CD4-positive, alpha-beta T cell treated with Interleukin-15 for 4 hours (primary cell): ENCODE measurements around the gene ADAP1.

Experiments
- DNase-seq: peaks from one replicate; pipeline ENCODE4 v3.0.0-alpha.2; 2020; ENCODE audit warnings: low spot score

Gene ADAP1

GRCh38 chr7:922334-923107 lies 32.0 kb downstream of the ADAP1 start:
- DNase-seq: peak; percentile 42

DNA sequence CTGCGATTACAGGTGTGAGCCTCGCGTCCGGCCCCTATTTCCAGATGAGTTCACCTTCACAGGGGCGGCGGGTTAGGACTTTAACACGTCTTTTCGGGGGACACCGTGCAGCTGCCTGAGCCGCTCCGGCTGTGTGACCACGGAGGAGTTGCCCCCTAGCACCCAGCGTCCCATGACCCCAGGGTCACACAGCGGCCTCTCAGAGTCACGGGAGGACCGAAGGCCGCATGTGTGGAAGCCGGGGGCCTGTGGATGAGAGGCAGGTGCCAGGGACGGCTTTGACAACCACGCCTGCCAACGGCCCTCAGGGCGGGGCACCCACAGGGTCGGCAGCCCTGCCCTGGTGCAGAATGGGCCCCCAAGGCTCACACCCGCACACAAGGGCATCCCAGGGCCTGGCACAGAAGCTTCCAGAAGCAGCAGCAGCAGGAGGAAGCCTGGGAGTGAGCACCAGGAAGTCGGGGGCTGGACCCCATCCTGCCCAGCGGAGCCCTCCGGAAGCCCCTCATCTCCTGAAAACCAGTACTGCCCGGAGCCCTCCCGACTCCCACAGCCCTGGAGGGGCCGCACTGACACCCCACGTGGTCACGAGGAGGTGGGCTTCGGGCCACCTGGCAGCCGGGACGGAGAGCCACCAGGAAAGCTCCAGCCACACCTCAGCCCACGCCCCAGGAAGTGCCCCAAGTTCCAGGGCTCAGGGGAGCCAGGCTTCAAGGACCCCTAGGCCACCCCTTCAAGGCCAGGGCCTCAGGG lies 32.7 kb downstream of the ADAP1 start:
- DNase-seq: no peak

- DNase-seq: no peak
Measured at GRCh38 chr7:921071-921461, 33.4 kb downstream of the ADAP1 start.

GRCh38 chr7:920351-921070 lies 34.0 kb downstream of the ADAP1 start:
- no peak for DNase-seq

DNA sequence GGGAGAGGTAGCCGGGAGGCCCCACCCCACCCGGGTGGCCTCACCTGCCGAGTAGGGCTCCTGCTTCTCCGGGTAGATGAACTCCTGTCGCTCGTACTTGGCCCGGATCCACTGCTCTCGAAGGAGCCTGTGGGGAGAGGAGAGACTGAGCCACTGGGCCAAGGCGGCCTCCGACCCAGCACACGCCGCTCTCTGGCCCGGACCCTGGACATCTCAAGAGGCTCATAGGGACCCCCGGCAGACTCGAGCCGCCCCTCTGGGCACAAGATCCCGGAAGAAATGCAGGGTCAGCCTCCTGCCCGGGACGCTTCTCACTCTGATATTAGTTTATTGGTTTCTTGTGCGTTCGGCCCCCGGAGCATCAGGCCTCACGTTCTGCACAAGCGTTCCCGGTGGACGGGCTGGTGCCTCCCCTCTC lies 34.5 kb downstream of the ADAP1 start:
- no peak for DNase-seq

DNA sequence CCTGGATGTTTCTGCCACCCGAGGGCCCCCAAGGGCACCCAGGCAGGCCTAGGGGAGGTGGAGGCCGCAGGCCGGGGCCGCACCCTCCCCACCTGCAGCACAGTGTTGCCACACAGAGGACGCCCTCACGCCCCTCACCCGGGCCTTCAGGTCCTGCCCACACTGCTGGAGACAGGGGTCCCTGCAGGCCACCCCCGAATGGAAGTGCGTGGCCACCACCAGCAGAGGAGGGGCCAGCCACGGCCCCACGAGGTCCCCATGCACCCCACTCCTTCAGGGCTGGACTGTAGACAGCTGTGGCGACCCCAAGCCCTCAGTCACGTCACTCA lies 35.4 kb downstream of the ADAP1 start:
- DNase-seq: no peak

DNA sequence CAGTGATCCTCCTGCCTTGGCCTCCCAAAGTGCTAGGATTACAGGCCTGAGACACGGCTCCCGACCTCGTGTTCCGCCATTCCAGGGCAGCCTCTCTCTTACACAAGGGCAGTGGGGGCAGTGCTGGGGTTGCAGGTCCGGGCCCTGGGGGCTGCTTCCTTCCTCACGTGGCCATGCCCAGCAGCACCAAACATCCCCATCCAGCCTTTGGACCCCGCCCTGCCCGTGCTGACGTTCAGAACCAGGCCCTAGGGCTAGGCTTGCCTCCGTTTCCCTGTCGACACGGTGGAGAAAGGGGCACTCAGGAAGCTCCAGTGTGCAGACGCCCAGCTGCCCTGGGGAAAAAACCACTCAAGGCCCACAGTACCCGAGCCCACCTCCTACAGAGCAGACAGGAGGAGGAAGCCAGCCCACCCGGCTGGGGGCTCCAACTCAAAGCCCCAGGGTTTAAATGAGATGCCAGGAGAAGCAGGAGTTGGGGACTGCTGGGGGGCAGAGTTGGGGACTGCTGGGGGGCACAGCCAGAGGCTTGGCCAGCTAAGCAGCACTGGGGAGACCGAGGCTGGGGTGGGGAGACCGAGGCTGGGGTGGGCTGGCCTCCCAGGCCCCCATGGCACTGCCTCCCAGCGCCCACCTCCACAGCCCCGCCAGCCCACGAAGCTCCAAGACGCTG lies 35.9 kb downstream of the ADAP1 start:
- no peak for DNase-seq

DNA sequence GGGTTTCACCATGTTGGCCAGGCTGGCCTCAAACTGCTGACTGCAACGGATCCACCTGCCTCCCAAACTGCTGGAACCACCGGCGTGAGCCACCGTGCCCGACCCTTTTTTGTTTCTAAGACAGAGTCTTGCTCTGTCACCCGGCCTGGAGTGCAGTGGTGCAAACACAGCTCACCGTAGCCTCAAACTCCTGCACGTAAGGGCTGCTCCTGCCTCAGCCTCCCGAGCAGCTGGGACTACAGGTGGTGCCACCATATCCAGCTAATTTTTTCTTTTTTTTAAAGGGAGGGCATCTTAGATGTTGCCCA lies 36.4 kb downstream of the ADAP1 start:
- DNase-seq: no peak

GRCh38 chr7:917255-918117 lies 37.0 kb downstream of the ADAP1 start:
- DNase-seq: no peak

DNA sequence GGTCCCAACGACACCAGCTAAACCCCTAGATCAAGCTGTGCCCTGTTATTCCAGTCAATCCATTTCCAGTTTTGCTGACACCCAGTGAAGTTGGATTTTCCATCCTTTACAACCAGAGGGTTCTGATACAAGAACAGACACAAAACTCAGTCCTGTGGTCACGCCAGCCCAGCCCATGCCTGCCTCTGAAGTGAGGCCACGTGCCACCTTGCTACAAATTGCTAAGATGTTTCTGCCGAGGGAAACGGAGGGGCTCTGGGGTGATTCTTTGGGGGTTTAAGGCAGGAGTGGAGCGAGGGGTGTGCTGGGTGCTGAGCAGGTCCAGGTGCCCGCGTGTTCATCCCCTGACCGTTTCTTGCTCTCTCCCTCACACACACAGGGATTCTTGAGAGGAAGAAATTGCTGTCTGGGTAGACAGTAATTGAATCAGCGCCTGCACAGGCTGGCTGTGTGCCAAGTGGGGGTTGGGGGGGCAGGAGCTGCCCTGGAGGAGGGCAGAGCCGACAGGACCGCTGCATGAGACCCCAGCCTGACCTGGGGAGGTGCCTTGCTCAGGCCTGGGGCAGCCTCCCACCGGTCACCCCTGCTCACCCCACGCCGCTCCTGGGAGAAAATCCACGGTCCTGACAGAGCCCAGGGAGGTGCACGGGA lies 38.1 kb downstream of the ADAP1 start:
- DNase-seq: no peak

DNA sequence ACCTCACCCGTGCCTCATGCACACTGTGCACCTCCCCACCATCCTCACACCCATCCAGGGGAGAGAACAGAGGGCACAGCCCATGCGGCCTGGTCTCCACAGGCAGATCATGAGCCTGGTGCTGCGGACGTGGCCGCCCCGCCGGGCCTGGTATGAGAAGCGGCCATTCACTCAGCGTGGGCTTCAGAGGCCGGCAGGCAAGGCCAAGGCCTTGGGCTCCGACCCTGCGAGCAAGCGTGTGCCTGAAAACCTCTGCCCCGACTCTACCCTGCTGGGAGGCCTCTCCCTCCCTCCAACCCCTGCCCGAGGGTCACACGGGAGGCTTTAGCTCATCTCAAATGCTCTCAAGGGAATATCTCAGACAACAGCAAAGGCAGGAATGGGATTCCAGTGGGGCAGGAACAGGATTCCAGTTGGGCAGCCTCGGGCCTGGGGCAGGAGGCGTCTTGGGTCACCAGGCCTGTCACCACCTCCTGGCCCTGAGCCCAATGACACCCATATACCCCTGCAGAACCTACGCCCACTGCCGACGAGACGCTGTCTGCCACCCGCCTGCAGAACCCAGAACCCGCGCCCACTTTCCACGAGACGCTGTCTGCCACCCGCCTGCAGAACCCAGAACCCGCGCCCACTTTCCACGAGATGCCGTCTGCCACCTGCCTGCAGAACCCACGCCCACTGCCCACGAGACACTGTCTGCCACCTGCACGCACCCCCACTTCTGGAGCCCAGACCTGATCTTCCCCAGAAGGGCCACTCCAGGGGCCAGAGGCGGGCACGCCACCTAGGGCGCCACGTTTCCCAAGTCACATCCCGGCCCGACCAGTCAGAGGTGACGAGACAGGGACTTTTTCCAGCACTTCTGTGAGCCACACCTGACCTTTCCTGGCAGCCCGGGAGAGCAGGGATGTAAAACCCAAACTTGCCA lies 38.9 kb downstream of the ADAP1 start:
- DNase-seq: peak; percentile 17

GRCh38 chr7:914521-915194 lies 39.8 kb downstream of the ADAP1 start:
- no peak for DNase-seq

DNA sequence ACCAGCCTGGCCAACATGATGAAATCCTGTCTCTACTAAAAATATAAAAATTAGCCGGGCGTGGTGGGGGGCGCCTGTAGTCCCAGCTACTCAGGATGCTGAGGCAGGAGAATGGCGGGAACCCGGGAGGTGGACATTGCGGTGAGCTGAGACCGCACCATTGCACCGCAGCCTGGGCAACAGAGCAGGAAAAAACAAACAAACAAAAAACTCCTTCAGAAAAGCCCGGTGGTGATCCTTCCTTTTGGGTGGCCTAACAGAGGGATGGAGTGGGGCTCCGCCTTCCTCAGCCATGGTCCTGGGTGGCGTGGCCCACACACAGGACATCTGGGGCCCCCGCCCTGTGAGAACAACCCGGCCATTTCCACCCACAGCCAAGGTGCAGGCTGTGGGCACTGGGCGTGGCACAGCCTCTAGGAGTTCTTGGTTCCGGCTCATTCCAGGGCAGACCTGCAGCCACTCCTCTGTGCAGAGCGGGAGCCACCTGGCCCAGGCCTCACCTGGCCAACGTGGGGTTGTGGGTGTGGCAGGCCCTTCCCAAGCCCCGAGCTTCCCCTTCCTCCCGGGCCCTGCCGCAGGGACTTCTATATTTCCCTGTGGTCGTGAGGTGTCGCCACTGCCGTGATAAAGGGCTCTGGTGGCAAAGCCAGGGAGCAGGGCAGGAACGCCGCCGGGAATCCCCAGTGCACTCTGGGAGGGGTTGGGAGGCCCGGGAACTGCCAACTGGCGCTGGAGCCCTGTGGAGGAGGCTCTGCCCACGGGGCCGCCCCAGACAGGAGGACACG lies 40.6 kb downstream of the ADAP1 start:
- no peak for DNase-seq

- no peak for DNase-seq
Measured at GRCh38 chr7:911791-912480, 42.5 kb downstream of the ADAP1 start.

DNA sequence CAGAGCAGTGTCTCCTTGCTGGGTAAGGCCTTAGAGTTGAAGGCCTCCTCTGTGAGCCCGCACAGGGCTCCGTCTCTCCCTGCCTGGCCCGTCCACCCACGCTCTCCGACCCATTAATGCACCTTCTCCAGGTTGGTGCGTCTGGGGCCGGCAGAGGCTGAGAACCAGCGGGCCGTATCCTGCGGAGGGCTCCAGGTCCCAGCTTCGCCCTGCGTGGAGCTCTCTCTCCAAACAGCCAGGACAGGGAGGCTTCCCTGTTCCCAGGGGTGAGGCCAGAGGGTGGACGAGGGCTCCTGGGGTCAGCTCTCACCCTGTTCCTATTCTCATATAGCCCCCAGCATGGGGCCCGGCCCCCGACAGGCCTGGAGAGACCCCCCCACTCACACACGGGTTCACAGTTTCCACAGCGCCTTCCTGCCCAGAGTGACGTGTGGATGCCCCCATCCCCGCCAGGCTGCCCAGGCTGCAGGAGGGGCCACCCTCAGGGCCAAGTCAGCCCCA lies 43.5 kb downstream of the ADAP1 start:
- DNase-seq: no peak

DNA sequence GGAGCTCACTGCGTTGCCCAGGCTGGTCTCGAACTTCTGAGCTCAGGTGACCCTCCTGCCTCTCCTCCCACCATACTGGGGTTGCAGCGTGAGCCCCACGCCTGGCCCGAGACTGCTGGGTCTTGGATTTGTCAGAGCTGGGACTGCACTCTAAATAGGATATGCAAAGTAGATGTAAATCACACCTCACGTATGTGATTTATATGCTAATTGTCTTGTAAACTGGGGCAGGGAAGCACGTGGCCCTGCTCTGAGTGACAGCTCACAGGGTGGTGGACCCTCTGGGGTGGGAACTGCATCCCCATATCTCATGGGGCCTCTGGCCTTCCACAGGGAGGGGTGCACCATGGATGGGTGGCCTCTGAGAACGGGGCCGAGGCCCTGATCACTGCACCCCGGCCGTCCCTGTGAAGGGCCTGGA lies 44.0 kb downstream of the ADAP1 start:
- DNase-seq: no peak

DNA sequence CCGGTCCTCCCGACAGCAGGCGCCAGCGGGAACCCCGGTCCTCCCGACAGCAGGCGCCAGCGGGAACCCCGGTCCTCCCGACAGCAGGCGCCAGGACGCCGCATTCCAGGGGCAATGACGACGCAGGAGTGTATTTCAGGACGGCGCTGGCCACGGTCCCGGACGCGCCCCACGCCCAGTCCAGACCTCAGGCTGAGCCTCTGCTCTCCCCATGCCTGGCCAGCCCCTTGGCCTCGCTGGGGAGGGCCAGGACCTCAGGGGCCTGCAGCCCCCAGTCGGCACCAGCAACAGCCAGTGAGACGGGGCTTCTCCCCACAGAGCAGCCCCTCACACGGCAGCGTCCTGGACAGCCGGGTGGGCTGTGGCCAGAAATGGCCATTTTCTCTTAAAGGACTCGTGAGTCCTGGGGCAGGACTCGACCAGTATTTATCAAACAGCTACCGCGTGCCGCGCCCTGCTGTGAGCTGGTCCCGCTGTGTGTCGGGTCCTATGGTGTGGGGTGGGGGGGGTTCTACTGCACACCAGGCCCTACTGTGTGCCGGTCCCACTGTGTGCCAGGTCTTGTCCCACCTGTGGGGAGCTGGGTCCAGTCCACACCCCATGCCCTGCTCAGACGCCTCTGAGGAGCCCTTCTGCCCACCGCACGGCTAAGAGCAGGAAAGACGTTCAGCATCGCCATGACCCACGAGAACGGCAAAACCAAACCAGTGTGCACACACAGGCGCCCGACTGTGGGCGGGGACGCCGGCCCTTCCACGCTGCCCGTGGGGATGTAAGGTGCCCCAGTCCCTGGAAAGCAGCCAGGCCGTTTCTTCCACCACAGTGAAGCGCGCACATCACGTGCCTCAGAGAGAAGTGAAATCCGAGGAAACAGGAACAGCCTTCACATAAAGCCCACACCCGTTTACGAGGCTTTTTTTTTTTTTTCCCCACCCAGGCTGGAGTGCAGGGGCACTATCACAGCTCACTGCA lies 44.8 kb downstream of the ADAP1 start:
- peak; percentile 34 for DNase-seq
